AML-193 (cell line): ENCODE measurements around the gene ZNF831.

ENCODE experiments used
- DNase-seq, 2 experiments: peaks; one replicate each; lab custom pipeline; 2025; lab: John Stamatoyannopoulos, UW

The ZNF831 gene

GRCh38 chr20:59141818-59142581 is 21.6 kb upstream of the ZNF831 start:
- no peak for DNase-seq

DNA sequence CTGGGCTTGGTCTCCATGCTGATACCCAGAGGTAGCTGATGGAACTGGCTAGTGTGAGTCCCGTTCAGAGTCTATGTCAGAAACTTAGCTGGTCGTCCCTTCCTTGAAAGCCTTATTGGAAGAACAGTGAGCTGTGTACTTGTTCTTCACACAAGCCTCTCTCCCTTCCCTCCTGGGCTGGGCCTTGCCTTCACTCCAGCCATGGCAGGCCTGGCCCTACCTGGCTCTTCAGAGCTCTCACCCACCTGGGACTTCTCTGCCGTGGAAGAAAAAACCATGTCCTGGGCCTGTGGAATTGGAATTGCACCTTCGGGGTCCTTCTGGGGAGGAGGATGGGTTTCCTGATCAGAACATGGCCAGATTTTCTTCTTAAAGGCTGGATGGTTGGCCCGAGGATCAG is 20.3 kb upstream of the ZNF831 start:
- no peak for DNase-seq

DNA sequence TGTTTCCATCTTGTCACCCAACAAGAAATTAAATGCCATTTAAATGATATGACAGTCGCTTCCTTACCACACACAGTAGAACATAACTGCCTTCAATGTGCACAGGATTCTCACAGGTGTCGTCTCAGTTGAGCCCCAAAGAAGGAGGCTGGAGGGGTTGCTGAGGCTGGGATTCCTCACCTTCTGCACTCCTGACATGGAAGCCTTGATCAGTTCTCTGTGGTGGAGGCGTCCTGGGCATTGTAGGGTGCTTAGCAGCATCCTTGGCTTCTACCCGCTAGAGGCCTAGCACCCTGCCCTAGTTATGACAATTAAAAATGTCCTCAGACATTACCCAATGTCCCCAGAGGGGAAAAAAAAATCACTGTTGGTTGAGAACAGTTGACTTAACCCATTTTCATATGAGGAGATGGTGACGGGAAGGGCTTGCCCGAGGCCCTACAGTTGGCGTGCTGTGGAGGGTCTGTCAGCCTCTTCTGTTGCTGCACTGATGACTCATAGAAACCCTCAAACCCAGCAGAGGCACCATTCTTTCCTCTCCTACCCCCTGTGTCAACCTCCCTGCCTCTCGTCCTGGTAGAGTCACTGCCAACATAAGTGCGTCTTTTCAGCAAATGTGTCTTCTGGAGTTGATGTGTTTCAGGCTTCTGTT is 19.3 kb upstream of the ZNF831 start:
- DNase-seq, result no peak

GRCh38 chr20:59144831-59145196 is 18.8 kb upstream of the ZNF831 start:
- no peak for DNase-seq

GRCh38 chr20:59145247-59145923 is 18.2 kb upstream of the ZNF831 start:
- no peak for DNase-seq

- no peak for DNase-seq
These were observed 17.5 kb upstream of the ZNF831 start for GRCh38 chr20:59145924-59146779.

DNA sequence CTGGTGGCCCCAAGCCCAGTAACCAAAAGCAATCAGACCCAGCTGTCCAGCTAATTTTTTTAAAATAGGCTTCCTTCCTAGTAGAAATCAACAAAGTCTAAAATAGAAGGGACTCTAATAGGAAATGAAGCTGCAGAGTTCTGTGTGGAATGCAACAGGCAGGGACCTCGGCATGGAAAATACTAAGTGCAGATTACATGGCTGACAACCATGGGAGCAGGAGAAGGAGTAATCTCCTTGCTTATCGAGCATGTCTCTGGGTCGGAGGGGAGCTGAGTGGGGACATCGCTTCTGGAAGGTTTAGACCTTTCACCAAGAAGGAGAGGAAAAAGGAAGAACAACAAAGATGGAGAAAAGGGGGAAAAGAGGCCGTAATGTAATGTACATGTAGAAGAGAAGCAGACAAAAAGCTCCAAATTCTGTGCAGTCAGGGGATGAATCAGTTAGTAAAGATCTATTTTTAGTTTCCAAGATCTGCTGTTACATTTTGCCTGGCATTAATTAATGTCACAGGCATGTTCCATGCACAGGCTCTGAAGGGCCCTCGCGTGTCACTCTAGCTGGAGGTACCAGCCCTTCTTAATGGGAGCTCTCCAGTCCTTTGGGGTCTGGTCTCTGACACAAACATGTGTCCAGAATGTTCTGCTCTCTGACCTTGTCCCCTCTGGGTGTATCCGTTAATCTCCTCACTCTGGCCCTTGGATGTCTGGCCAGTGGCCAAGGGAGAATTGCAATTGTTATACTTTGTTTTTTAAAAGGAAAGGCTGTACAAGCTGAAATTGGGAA is 16.6 kb upstream of the ZNF831 start:
- DNase-seq, result no peak

DNA sequence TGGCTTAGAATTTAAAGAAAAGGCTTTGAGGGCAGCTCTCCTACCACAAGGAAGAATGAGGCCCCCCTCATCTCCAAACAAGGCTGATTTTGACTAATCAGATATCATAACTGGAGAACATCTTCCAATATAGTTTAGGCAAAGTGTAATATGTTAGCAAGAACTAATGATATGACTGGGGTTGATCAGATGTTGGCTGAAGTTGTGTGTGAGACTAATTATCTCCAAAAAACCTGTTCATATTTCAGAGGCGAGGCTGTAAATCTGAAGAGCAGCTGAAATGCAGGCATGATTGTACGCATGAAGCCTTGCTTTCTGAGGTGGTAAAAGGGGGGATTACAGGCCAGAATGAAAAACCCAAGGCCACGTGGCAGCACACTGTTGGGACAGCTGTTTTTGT is 16.0 kb upstream of the ZNF831 start:
- DNase-seq, result no peak

- no peak for DNase-seq
These were observed 14.7 kb upstream of the ZNF831 start for GRCh38 chr20:59148701-59149493.

- no peak for DNase-seq
These were observed 13.7 kb upstream of the ZNF831 start for GRCh38 chr20:59149678-59150504.

DNA sequence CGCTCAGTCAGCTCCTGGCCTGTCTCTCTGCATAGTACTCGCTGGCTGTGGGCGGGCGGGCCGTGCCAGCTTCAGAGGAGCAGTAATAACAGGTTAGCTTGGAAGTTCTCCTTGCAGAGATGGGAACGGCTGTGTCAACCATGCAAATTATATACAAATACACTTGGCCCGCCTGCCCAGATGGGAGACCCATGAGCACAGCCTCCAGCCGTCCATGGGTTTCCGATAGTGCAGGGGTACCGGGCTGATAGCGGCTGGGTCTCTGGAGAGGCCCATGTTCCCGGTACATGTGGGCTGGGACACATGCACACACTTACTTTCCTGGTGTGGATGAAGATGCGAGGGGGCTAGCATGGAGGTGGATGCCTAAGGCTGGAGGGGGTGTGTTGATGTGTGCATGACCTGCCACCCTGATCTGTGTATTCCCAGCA is 12.8 kb upstream of the ZNF831 start:
- no peak for DNase-seq

DNA sequence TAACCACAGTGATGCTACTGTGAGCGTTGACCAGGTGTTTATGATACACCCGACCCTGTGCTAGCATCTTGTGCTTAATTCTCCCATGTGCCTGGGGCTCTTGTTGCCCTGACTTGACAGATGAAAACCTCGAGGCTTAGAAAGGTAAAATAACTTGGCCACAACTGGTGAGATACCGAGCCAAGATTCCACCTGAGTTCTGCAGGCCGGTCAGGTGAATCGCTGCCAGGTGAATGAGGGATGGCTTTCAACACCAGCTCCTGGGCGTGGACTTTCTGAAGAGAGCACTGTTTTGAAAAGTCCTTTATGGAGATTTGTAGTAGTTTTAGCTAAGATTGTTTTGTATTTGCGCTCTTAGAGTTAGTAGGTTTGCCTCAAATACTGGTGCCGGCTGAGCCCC is 12.2 kb upstream of the ZNF831 start:
- no peak for DNase-seq

DNA sequence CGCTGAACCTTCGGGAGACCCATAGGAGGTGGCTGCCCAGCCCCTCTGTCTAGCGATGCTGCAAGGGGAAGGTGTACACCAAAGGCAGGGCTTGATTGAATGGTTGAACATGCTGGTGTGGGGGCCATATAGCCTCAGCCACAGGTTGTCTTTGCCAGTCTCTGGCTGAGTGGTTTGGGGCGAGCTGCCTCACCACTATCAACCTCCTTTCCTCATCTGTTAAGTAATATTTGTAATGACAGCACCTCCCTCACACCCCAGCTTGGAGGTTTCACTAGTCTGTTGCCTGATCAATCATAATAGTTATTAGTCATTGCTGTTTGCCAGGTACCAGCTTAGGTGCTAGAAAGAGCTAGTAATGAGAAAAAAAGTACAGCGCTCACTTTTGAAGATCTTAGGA is 11.8 kb upstream of the ZNF831 start:
- DNase-seq, result no peak

GRCh38 chr20:59152559-59153354 is 10.9 kb upstream of the ZNF831 start:
- DNase-seq, result no peak

DNA sequence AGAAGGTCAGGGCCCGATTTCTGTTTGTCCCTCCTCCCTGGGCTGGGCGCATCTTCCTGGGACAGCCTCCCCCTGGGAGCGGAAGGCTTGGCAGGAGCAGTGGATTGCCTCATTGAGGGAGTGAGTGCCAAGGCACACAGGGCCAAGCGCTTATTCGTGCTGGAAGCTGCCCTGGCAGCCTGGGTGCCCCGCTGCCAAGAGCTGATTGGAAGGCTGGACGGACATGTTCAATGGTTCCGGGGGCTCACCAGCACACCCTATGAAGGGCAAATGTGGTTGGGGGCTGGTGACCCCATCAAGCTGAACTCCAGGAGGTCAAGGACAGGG is 10.3 kb upstream of the ZNF831 start:
- DNase-seq, result no peak

- DNase-seq, result no peak
These were observed 9.8 kb upstream of the ZNF831 start for GRCh38 chr20:59153832-59154231.

GRCh38 chr20:59154317-59155013 is 9.2 kb upstream of the ZNF831 start:
- no peak for DNase-seq

- DNase-seq, result no peak
These were observed 6.6 kb upstream of the ZNF831 start for GRCh38 chr20:59157064-59157463.
